Astrocyte (in vitro differentiated cells and primary cell): ENCODE results near the gene ZMYND8.

Experiments used
- CTCF ChIP-seq: IDR thresholded peaks from 2 replicates; pipeline ENCODE4 v1.5.1; 2011; ENCODE audit warnings: low read depth, mild to moderate bottlenecking, inconsistent platforms, low read length, moderate library complexity; ENCODE audit not compliant: insufficient read depth
- EZH2 ChIP-seq: IDR thresholded peaks from 2 replicates; pipeline ENCODE4 v1.6.1; 2012; ENCODE audit warnings: mild to moderate bottlenecking, low read length, inconsistent platforms; ENCODE audit not compliant: insufficient read depth

- no peak for TF ChIP-seq CTCF
- TF ChIP-seq EZH2: no peak
Measured at GRCh38 chr20:47347661-47348435, 8.7 kb downstream of the ZMYND8 start.
